Measurements from ENCODE around the gene C1QTNF9. TPM values are rescaled to one million over a fixed set of nuclear protein-coding genes. Genes with fewer than 3 reads are reported as not detected.

C1QTNF9 gene
- total and polyA plus RNA-seq, 2 donors (not counting 1 experiment from before 2014, with no cell fraction given), result not detected

DNA sequence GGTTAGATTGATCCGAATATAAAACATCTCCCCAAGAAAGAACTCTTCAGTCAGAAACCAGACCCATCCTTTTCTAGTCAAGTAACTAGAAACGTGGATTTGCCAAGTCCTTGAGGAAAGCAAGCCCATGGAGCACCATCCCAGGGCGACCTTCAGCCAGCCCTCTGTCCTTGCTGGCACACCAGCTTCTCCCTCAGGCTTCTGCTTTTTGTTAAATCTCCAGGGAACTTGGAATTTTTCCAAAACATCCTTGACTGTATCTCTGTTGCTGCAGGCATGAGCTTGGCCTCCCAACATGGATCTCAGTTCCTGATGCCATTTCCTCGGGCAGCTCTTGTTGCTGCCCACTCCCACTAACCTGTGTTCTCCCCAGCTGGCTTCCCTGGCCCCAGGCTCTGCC is 27.1 kb upstream of the C1QTNF9 start:
- no peaks in the 10 kb centered on the region for H3K27me3 ChIP-seq (replicated peaks in 1 of 4; ENCODE audit: control extremely low read depth in 1 of 4, control insufficient read depth in 3 of 4, insufficient read depth in 4 of 4, low read length in 3 of 4)
- H3K9me3 Mint-ChIP-seq (ENCODE audit: insufficient read depth), result no peaks in the 10 kb centered on the region
- ChIA-PET POLR2A (interaction anchor here (0.6 kb wide), 1 partner anchor 8 kb away, joined by 3 read pairs; no protein-coding TSS in a partner anchor), CTCF (no interaction called here)
- H3K27me3 Mint-ChIP-seq, result no peaks in the 10 kb centered on the region
- peaks cover 1 to 16% of the 10 kb centered on the region in 2 experiments for H3K36me3 ChIP-seq (replicated peaks in 1 of 2; ENCODE audit: control extremely low read depth in 1 of 2, control insufficient read depth in 1 of 2, extremely low read depth in 1 of 2, insufficient read depth in 2 of 2, low read length in 1 of 2)
- H4K20me1 ChIP-seq (ENCODE audit: control insufficient read depth, insufficient read depth, low read length, poor library complexity, severe bottlenecking), result no peaks in the 10 kb centered on the region
- 87% methylated on average over 4 of the region's 4 CpGs for WGBS (ENCODE audit: insufficient coverage)
- no peak overlapping the region for H3K4me2 ChIP-seq (replicated peaks; ENCODE audit: low read depth, low read length, poor library complexity, severe bottlenecking)
- peaks cover 9 to 14% of the 10 kb centered on the region in 2 donors for H3K4me1 ChIP-seq (ENCODE audit: control insufficient read depth in 2 of 2, insufficient read depth in 2 of 2, low read length in 2 of 2)
- no peak overlapping the region for H2AFZ ChIP-seq (ENCODE audit: insufficient read depth, low read depth, low read length, poor library complexity, severe bottlenecking)
- no peak overlapping the region for H3K4me3 Mint-ChIP-seq
- no peak for ATAC-seq (ENCODE audit: low read depth)
- intact Hi-C loops (cut with micrococcal nuclease), result no loop called here
- TF ChIP-seq, protein P1, sequence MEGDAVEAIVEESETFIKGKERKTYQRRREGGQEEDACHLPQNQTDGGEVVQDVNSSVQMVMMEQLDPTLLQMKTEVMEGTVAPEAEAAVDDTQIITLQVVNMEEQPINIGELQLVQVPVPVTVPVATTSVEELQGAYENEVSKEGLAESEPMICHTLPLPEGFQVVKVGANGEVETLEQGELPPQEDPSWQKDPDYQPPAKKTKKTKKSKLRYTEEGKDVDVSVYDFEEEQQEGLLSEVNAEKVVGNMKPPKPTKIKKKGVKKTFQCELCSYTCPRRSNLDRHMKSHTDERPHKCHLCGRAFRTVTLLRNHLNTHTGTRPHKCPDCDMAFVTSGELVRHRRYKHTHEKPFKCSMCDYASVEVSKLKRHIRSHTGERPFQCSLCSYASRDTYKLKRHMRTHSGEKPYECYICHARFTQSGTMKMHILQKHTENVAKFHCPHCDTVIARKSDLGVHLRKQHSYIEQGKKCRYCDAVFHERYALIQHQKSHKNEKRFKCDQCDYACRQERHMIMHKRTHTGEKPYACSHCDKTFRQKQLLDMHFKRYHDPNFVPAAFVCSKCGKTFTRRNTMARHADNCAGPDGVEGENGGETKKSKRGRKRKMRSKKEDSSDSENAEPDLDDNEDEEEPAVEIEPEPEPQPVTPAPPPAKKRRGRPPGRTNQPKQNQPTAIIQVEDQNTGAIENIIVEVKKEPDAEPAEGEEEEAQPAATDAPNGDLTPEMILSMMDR (IDR thresholded peaks at IDR 0.05), result no peak
- H3K9ac ChIP-seq (ENCODE audit: low read length), result no peak overlapping the region
- no peak overlapping the region for H3K27ac ChIP-seq (ENCODE audit: low read length in 2 of 2)
- no peak overlapping the region for H3K27ac Mint-ChIP-seq
- H3K79me2 ChIP-seq (ENCODE audit: control insufficient read depth, insufficient read depth, low read length), result peaks cover 13% of the 10 kb centered on the region
- DNase-seq, result no peak
- no peak overlapping the region for H3K4me3 ChIP-seq (ENCODE audit: control extremely low read depth in 1 of 5, extremely low read depth in 1 of 5, insufficient read depth in 1 of 5, low read depth in 2 of 5, low read length in 4 of 5)
- no peaks in the 10 kb centered on the region for H3K9me3 ChIP-seq (ENCODE audit: control extremely low read depth in 1 of 3, control insufficient read depth in 2 of 3, insufficient read depth in 1 of 3, low read length in 2 of 3)
- peaks cover 15% of the 10 kb centered on the region for H3K4me1 Mint-ChIP-seq

- CTCF ChIA-PET, result interaction anchor here (1.6 kb wide), 1 partner anchor 12 kb away, joined by 3 read pairs; no protein-coding TSS in a partner anchor
- no peak overlapping the region for H3K27ac Mint-ChIP-seq
- 98% methylated on average over 9 of the region's 10 CpGs for WGBS (ENCODE audit: insufficient coverage)
These were observed 24.4 kb upstream of the C1QTNF9 start for GRCh38 chr13:24284889-24285565.

More at GRCh38 chr13:24284889-24285565, 24.4 kb upstream of the C1QTNF9 start:
- Histone ChIP-seq H3K27ac (ENCODE audit: low read length in 2 of 2) (no peak overlapping the region), H4K20me1 (ENCODE audit: control insufficient read depth, insufficient read depth, low read length, poor library complexity, severe bottlenecking) (no peaks in the 10 kb centered on the region), H3K4me2 (replicated peaks; ENCODE audit: low read depth, low read length, poor library complexity, severe bottlenecking) (no peak overlapping the region), H3K4me1 (ENCODE audit: control insufficient read depth in 2 of 2, insufficient read depth in 2 of 2, low read length in 2 of 2) (peaks cover 9 to 14% of the 10 kb centered on the region in 2 donors), H3K9ac (ENCODE audit: low read length) (no peak overlapping the region), H2AFZ (ENCODE audit: insufficient read depth, low read depth, low read length, poor library complexity, severe bottlenecking) (no peak overlapping the region), H3K36me3 (replicated peaks in 1 of 2; ENCODE audit: control extremely low read depth in 1 of 2, control insufficient read depth in 1 of 2, extremely low read depth in 1 of 2, insufficient read depth in 2 of 2, low read length in 1 of 2) (peaks cover 5 to 30% of the 10 kb centered on the region in 2 experiments), H3K4me3 (ENCODE audit: control extremely low read depth in 1 of 5, extremely low read depth in 1 of 5, insufficient read depth in 1 of 5, low read depth in 2 of 5, low read length in 4 of 5) (no peak overlapping the region), H3K27me3 (replicated peaks in 1 of 4; ENCODE audit: control extremely low read depth in 1 of 4, control insufficient read depth in 3 of 4, insufficient read depth in 4 of 4, low read length in 3 of 4) (no peaks in the 10 kb centered on the region), H3K9me3 (ENCODE audit: control extremely low read depth in 1 of 3, control insufficient read depth in 2 of 3, insufficient read depth in 1 of 3, low read length in 2 of 3) (no peaks in the 10 kb centered on the region), H3K79me2 (ENCODE audit: control insufficient read depth, insufficient read depth, low read length) (peaks cover 8% of the 10 kb centered on the region)
- ATAC-seq (ENCODE audit: low read depth) (no peak), DNase-seq (no peak)
- TF ChIP-seq, protein P1 (IDR thresholded peaks at IDR 0.05), result no peak
- TF ChIP-seq EZH2 (IDR thresholded peaks at IDR 0.05; ENCODE audit: borderline replicate concordance, insufficient read depth, low read depth, low read length, poor library complexity, severe bottlenecking), result no peak
- no peaks in the 10 kb centered on the region for H3K27me3 Mint-ChIP-seq
- intact Hi-C loops (cut with micrococcal nuclease), result no loop called here
- peaks cover 15% of the 10 kb centered on the region for H3K4me1 Mint-ChIP-seq
- no peak overlapping the region for H3K4me3 Mint-ChIP-seq
- POLR2A ChIA-PET, result interaction anchor here (0.6 to 0.7 kb wide), 2 partner anchors 10 to 256 kb away, joined by 4 to 5 read pairs; no protein-coding TSS in a partner anchor
- H3K9me3 Mint-ChIP-seq (ENCODE audit: insufficient read depth), result no peaks in the 10 kb centered on the region
